ENCODE results near the gene MRPS6.

Gene MRPS6

GRCh38 chr21:34133802-34134201 lies 60.4 kb downstream of the MRPS6 start:
- no peak for DNase-seq

- no peak for DNase-seq
Observed at GRCh38 chr21:34135330-34135729, 62.0 kb downstream of the MRPS6 start.

GRCh38 chr21:34141373-34141772 lies 68.0 kb downstream of the MRPS6 start:
- no peak for DNase-seq

GRCh38 chr21:34143685-34144182 lies 70.4 kb downstream of the MRPS6 start:
- DNase-seq = no peak

- DNase-seq = no peak
Observed at GRCh38 chr21:34144224-34144623, 70.8 kb downstream of the MRPS6 start.

- no peak for DNase-seq
Observed at GRCh38 chr21:34147792-34148418, 74.5 kb downstream of the MRPS6 start.

- peak; percentile 40 for DNase-seq
Observed at GRCh38 chr21:34148419-34148804, 75.0 kb downstream of the MRPS6 start.

- DNase-seq = no peak
Observed at GRCh38 chr21:34148826-34149558, 75.6 kb downstream of the MRPS6 start.

- DNase-seq = no peak
Observed at GRCh38 chr21:34152500-34152899, 79.1 kb downstream of the MRPS6 start.

- DNase-seq = no peak
Observed at GRCh38 chr21:34154878-34155277, 81.5 kb downstream of the MRPS6 start.

GRCh38 chr21:34156957-34157356 lies 83.6 kb downstream of the MRPS6 start:
- no peak for DNase-seq

GRCh38 chr21:34157521-34157920 lies 84.1 kb downstream of the MRPS6 start:
- no peak for DNase-seq

GRCh38 chr21:34158866-34159835 lies 85.8 kb downstream of the MRPS6 start:
- no peak for DNase-seq

- DNase-seq = peak; percentile 17
Observed at GRCh38 chr21:34166468-34166867, 93.1 kb downstream of the MRPS6 start.

GRCh38 chr21:34170886-34171285 lies 97.5 kb downstream of the MRPS6 start:
- no peak for DNase-seq

GRCh38 chr21:34174470-34174869 lies 101.1 kb downstream of the MRPS6 start:
- DNase-seq = no peak

- DNase-seq = no peak
Observed at GRCh38 chr21:34176448-34176847, 103.1 kb downstream of the MRPS6 start.

GRCh38 chr21:34177919-34178567 lies 104.7 kb downstream of the MRPS6 start:
- no peak for DNase-seq

- no peak for DNase-seq
Observed at GRCh38 chr21:34179204-34179935, 106.0 kb downstream of the MRPS6 start.

GRCh38 chr21:34180407-34180806 lies 107.0 kb downstream of the MRPS6 start:
- no peak for DNase-seq

GRCh38 chr21:34180826-34181359 lies 107.5 kb downstream of the MRPS6 start:
- no peak for DNase-seq
